Natural killer cell (primary cell): ENCODE results near the gene RAB31. TPM values are rescaled to one million over a fixed set of nuclear protein-coding genes. Genes with fewer than 3 reads are reported as not detected.
"Not testable (repeated sequence)": the region's sequence is repeated elsewhere in the genome, so short reads cannot be mapped to it uniquely, and the experiment has no call there.

Experiments
- ATAC-seq, 3 donors: fragments of 150-1000 bp in 2 of 3; fragments of 200-7000 bp in 1 of 3; cut with Tn5 transposase; 1 replicate in 1 of 3; 2 replicates in 2 of 3; pipeline ENCODE4 v1.10.0; 2021; ENCODE audit warnings: mild to moderate bottlenecking in 2 of 3, moderate library complexity in 2 of 3
- DNase-seq, 2 donors: peaks; one replicate each; pipeline versions ENCODE4 v3.0.0 to v3.0.0-alpha.2; 2013 to 2021; ENCODE audit warnings: mixed read lengths in 1 of 2
- H3K27ac ChIP-seq: one replicate; pipeline ENCODE4 v1.5.1; 2013; ENCODE audit warnings: mild to moderate bottlenecking, low read length
- H3K27me3 ChIP-seq: one replicate; pipeline ENCODE4 v1.6.1; 2013; ENCODE audit warnings: low read length; ENCODE audit not compliant: control insufficient read depth, insufficient read depth
- H3K36me3 ChIP-seq: one replicate; pipeline ENCODE4 v1.6.1; 2013; ENCODE audit warnings: low read length; ENCODE audit not compliant: control insufficient read depth, insufficient read depth
- H3K4me1 ChIP-seq: one replicate; pipeline ENCODE4 v1.6.1; 2013; ENCODE audit warnings: low read length; ENCODE audit not compliant: control insufficient read depth, insufficient read depth
- H3K4me3 ChIP-seq: one replicate; pipeline ENCODE4 v1.5.1; 2013; ENCODE audit warnings: low read length
- H3K9me3 ChIP-seq: one replicate; pipeline ENCODE4 v1.6.1; 2013; ENCODE audit warnings: low read length; ENCODE audit not compliant: control insufficient read depth, insufficient read depth
- H3K27ac Mint-ChIP-seq, 2 donors: one replicate each; pipeline ENCODE4 v1.8.0; 2022; ENCODE audit warnings: mild to moderate bottlenecking in 2 of 2, mixed read lengths in 2 of 2, moderate library complexity in 1 of 2
- H3K27me3 Mint-ChIP-seq, 2 donors: one replicate each; pipeline ENCODE4 v1.8.0; 2022; ENCODE audit warnings: low read depth in 2 of 2, mixed read lengths in 2 of 2
- H3K36me3 Mint-ChIP-seq: one replicate; pipeline ENCODE4 v1.8.0; 2022; ENCODE audit warnings: mixed read lengths
- H3K4me1 Mint-ChIP-seq, 2 donors: one replicate each; pipeline ENCODE4 v1.8.0; 2022; ENCODE audit warnings: mixed read lengths in 2 of 2
- H3K4me3 Mint-ChIP-seq: one replicate; pipeline ENCODE4 v1.8.0; 2022; ENCODE audit warnings: mild to moderate bottlenecking, moderate library complexity, mixed read lengths
- H3K9me3 Mint-ChIP-seq, 2 donors: one replicate each; pipeline ENCODE4 v1.8.0; 2022; ENCODE audit warnings: mixed read lengths in 2 of 2
- CTCF ChIP-seq: fragments of 200-600 bp; IDR thresholded peaks from one replicate; pipeline ENCODE4 v1.8.0; 2022; ENCODE audit warnings: antibody characterized with exemption
- WGBS: methylation state at CpG from one replicate; pipeline ENCODE4 v1.1.7; 2013; ENCODE audit warnings: missing lambda C conversion rate; ENCODE audit not compliant: insufficient coverage; 5-methylcytosine and 5-hydroxymethylcytosine counted together
- intact Hi-C: fragments of 100-400 bp; cut with micrococcal nuclease; formaldehyde crosslinking; loops from one replicate; pipeline ENCODE4 v1.14.2; 2022
- total RNA-seq, 4 donors: library from RNA; stranded (reverse); fragments of 120-200 nt in 1 of 4; gene quantifications; one replicate each; pipeline versions ENCODE4 v1.2.3 to v1.2.4, GENCODE V29; 2013 to 2022

RAB31 gene
- total RNA-seq, 3 donors from 2014 or later (not counting 1 experiment from before 2014, with no cell fraction given), result 5.3 to 26.1 (median 9.9) TPM

DNA sequence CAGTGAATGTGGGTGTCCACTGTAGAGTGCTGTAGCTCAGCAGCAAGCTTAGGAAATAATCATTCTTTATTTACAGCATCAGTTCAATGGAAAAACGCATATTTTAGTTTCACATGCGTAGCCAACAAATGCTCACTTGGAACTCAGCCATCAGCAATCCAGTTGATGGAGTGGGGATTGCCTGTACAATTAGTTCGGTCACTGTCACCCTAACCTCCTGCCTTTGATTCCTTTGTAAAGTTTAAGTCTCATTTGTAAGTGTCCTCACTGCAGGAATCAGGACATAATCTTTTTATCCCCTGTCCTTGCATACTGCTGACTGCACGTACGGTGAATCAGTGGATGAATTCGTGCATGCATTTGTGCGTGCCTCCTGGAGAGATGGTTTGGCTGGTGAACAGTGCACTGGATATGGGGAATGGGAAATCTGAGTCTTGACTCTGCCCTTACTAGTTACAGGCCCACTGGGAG is 55.9 kb downstream of the RAB31 start:
- no peak for TF ChIP-seq CTCF
- no peak for DNase-seq

DNA sequence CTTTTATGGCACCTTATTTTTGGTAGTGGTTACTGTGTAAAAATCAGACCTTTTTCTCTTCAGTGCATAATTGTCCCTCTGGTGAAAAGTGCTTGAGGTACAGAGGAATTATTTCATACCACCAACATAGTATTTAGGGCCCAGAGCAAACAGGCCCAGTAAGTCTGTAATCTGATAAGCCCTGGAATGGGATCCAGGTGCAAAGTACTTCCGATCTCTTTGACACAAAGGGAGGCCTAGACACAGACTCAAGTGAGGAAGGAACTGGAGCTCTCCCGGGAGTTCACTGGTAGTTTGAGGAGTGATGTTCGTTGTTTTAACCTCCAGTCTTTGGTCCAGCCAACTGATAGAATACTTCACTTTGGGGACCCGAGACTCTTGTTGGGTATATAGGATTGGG is 57.4 kb downstream of the RAB31 start:
- intact Hi-C loops, result no loop called here
- ATAC-seq (no peak), DNase-seq (no peak)
- H3K9me3 Mint-ChIP-seq, result no peaks in the 10 kb centered on the region
- H3K27ac Mint-ChIP-seq, result no peak overlapping the region
- Histone ChIP-seq H3K9me3 (no peaks in the 10 kb centered on the region), H3K36me3 (no peaks in the 10 kb centered on the region), H3K4me3 (no peak overlapping the region), H3K27ac (no peak overlapping the region), H3K4me1 (peaks cover 3% of the 10 kb centered on the region), H3K27me3 (no peaks in the 10 kb centered on the region)
- H3K36me3 Mint-ChIP-seq, result no peaks in the 10 kb centered on the region
- TF ChIP-seq CTCF, result no peak
- H3K4me1 Mint-ChIP-seq, result no peaks in the 10 kb centered on the region
- H3K27me3 Mint-ChIP-seq, result peaks cover 3 to 11% of the 10 kb centered on the region in 2 donors
- 81% methylated on average over 4 of the region's 4 CpGs for whole genome bisulfite sequencing
- no peak overlapping the region for H3K4me3 Mint-ChIP-seq

More for the DNA sequence above, 55.9 kb downstream of the RAB31 start:
- Mint-ChIP-seq H3K36me3 (no peaks in the 10 kb centered on the region), H3K27ac (no peak overlapping the region), H3K4me1 (peaks cover 1 to 2% of the 10 kb centered on the region in 2 donors), H3K4me3 (no peak overlapping the region), H3K27me3 (peaks cover 0 to 3% of the 10 kb centered on the region in 2 donors), H3K9me3 (no peaks in the 10 kb centered on the region)
- Histone ChIP-seq H3K27me3 (no peaks in the 10 kb centered on the region), H3K4me1 (peaks cover 3% of the 10 kb centered on the region), H3K27ac (no peak overlapping the region), H3K9me3 (no peaks in the 10 kb centered on the region), H3K36me3 (no peaks in the 10 kb centered on the region), H3K4me3 (no peak overlapping the region)
- intact Hi-C loops, result no loop called here
- WGBS, result 97% methylated on average over 7 of the region's 7 CpGs
- ATAC-seq, result no peak

- Histone ChIP-seq H3K9me3 (no peaks in the 10 kb centered on the region), H3K4me1 (peaks cover 3% of the 10 kb centered on the region), H3K27me3 (no peaks in the 10 kb centered on the region), H3K36me3 (no peaks in the 10 kb centered on the region), H3K27ac (no peak overlapping the region), H3K4me3 (no peak overlapping the region)
- Mint-ChIP-seq H3K4me1 (no peaks in the 10 kb centered on the region), H3K9me3 (no peaks in the 10 kb centered on the region), H3K4me3 (no peak overlapping the region), H3K27me3 (peaks cover 3 to 11% of the 10 kb centered on the region in 2 donors), H3K27ac (no peak overlapping the region), H3K36me3 (no peaks in the 10 kb centered on the region)
- DNase-seq (no peak), ATAC-seq (no peak)
- WGBS, result 81% methylated on average over 11 of the region's 11 CpGs
- TF ChIP-seq CTCF, result no peak
- intact Hi-C loops, result no loop called here
These were observed 58.0 kb downstream of the RAB31 start for GRCh38 chr18:9766076-9766481.

GRCh38 chr18:9766740-9767139 is 58.6 kb downstream of the RAB31 start:
- H3K27ac ChIP-seq, result no peak overlapping the region
- no peaks in the 10 kb centered on the region for H3K36me3 ChIP-seq
- no peak for TF ChIP-seq CTCF
- no peak for ATAC-seq
- no peak for DNase-seq
- no peak overlapping the region for H3K4me3 Mint-ChIP-seq
- H3K36me3 Mint-ChIP-seq, result no peaks in the 10 kb centered on the region
- H3K9me3 Mint-ChIP-seq, result no peaks in the 10 kb centered on the region
- intact Hi-C loops, result no loop called here
- peaks cover 6 to 15% of the 10 kb centered on the region in 2 donors for H3K27me3 Mint-ChIP-seq
- 82% methylated on average over 1 of the region's 1 CpG for WGBS
- H3K4me1 ChIP-seq, result peaks cover 8% of the 10 kb centered on the region
- H3K9me3 ChIP-seq, result no peaks in the 10 kb centered on the region
- no peak overlapping the region for H3K4me3 ChIP-seq
- no peaks in the 10 kb centered on the region for H3K27me3 ChIP-seq
- no peak overlapping the region for H3K27ac Mint-ChIP-seq
- H3K4me1 Mint-ChIP-seq, result peaks cover 6% of the 10 kb centered on the region in 2 donors

- WGBS, result 74% methylated on average over 2 of the region's 2 CpGs
- DNase-seq, H3K4me3 Mint-ChIP-seq, H3K27me3 ChIP-seq, H3K27ac ChIP-seq, H3K27ac Mint-ChIP-seq, H3K9me3 Mint-ChIP-seq, H3K36me3 ChIP-seq, ATAC-seq, H3K4me3 ChIP-seq, H3K36me3 Mint-ChIP-seq, intact Hi-C loops, H3K9me3 ChIP-seq: not testable (repeated sequence)
- peaks cover 12 to 21% of the 10 kb centered on the region in 2 donors for H3K27me3 Mint-ChIP-seq
- H3K4me1 Mint-ChIP-seq, result peaks cover 8 to 11% of the 10 kb centered on the region in 2 donors
- H3K4me1 ChIP-seq, result peaks cover 16% of the 10 kb centered on the region
These were observed 60.1 kb downstream of the RAB31 start for GRCh38 chr18:9768071-9768691.
